Fibroblast of skin of abdomen (primary cell): Measurements from ENCODE around the gene BTBD1.
"Not testable (repeated sequence)": the region's sequence is repeated elsewhere in the genome, so short reads cannot be mapped to it uniquely, and the experiment has no call there.

Experiments
- DNase-seq: peaks from one replicate; pipeline ENCODE4 v3.0.0-alpha.2; 2013

Gene BTBD1

DNA sequence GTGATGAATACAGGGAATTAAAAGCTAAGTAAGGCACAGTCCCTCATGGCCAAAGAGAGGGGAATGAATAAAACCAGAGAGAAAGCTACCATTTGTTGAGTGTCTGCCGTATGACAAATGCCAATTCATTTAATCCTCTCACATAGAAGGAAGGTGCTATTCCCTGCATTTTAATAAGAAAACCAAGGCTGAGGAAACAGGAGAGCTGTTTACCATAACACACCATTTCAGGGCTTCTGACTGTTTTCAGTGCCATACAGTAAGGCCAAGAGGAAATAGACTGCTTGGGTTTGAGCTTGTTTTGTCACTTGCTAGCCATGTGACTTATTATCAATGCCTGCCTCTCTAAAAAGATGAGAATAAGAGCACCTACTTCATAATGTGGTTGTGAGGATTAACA, 10.1 kb downstream of the BTBD1 start:
- no peak for DNase-seq

DNA sequence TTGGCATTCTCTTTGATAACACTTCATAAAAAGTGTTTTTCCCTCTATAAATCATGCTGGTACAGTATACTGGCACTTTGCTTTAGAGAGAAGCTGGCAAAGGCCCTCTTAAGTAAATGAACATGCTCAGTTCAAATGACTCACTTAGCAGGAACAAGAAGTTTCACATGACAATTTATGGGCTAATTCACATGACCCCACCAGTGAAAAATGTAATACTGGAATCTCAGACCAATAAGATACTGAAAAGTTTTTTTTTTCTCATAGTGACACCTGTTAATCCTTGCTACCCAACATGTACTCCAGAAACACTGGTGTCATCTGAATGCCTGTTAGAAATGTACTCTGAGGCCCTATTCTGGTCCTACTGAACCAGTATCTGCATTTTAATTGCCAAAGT, 13.9 kb downstream of the BTBD1 start:
- peak; percentile 32 for DNase-seq

DNA sequence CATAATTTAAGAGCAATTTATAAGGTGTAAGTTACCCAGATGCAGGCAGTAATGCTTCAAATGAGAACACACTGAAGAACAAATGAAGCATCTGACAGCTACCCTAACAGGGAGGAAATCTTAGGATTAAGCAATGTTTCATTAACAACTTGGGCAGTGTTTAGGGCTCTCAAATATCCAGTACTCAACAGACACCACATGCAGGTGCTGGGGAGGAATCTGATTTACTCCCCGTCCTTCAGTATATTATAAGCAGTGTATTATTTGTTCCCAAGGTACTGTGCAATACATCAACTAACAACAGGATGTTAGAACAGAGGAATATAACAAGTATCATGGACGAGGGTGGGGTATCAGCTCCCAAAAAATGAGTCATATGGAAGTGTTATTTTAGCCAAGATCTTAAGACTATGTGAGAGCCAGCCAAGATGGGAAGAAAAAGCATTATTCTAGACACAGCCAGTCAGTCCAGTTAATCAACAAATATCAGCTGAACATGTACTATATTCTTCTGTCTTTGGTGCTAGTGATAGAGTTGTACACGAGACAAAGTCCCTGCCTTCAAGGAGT, 20.4 kb downstream of the BTBD1 start:
- DNase-seq = peak; percentile 21

DNA sequence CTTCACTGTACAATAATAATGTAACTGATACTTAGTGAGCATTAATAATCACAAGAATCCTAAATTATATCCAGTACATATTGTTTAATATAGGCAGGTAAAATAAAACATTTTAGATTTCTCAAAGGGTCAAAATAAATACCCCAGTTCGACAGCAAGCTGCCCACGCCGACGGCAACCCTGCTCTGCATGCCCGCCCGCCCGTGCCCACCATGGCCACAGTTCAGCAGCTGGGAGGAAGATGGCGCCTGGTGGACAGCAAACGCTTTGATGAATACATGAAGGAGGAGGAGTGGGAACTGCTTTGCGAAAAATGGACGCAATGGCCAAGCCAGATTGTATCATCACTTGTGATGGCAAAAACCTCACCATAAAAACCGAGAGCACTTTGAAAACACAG, 22.9 kb downstream of the BTBD1 start:
- no peak for DNase-seq

DNA sequence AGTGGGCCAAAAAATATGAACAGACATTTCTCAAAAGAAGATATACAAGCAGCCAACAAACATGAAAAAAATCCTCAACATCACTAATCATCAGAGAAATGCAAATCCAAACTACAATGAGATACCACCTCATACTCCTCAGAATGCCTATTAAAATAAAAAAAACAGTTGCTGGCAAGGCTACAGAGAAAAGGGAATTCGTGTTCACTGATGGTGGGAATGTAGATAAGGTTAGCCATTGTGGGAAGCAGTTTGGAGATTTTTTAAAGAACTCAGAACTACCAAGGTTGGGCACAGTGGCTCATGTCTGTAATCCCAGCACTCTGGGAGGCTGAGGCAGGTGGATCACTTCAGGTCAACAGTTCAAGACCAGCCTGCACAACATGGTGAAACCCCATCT, 27.8 kb downstream of the BTBD1 start:
- DNase-seq = no peak

DNA sequence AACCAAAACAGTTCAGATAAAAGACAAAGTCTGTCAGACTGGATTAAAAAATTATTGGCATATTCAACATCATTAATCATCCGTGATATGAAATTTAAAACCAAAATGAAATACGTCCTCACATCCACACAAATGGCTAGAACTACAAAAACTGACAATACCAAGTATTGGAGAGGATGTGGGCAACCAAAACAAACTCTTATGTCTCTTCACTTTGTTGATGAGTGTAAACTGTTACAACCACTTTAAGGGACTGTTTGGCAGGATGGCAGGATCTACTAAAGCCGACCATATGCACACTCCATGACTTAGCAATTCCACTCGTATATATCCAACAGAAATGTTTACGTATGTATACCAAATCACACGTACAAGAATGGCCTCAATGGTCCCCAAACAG, 30.8 kb downstream of the BTBD1 start:
- DNase-seq = no peak

DNA sequence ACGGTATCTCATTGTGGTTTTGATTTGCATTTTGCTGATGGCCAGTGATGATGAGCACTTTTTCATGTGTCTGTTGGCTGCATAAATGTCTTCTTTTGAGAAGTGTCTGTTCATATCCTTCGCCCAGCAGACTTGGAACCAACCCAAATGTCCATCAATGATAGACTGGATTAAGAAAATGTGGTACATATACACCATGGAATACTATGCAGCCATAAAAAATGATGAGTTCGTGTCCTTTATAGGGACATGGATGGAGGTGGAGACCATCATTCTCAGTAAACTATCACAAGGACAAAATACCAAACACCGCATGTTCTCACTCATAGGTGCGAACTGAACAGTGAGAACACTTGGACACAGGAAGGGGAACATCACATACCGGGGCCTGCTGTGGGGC, 35.8 kb downstream of the BTBD1 start:
- DNase-seq = not testable (repeated sequence)

DNA sequence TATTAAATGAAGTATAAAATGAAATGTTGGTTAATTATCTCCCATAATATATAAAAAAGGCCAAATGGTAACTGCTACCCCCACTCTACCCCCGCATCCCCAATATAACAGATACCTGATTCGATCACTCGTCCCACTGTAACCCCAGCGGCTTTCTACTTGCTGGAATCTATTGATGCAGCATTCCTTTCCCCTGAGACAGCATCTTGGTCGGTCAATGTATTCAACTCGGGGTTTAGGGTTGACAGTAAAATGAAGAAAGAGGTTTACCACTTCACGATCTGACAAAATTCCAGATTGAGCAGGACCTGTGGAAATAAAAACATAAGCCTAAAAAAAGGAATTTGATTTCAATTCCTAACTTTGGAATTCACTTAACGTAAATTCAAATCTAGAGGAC, 37.0 kb downstream of the BTBD1 start:
- peak; percentile 57 for DNase-seq

DNA sequence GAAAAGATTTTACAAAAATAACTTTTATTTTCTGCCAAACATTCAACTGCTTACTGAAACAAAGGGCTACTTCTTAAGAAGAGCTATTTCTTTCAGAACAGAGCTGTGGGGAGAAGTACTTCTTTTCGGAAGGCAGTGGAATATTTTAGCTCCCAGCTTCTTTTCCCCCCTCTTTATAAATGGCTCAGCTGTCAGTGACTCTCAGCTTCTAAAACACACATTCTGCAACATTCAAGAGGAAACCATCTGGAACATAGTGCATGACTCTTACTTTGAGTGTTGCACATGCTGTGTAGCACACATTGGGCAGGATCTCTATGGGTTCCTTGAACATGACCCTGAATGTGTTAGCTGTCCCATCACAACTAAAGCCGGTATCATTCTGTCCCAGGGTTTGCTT, 48.6 kb downstream of the BTBD1 start:
- no peak for DNase-seq

DNA sequence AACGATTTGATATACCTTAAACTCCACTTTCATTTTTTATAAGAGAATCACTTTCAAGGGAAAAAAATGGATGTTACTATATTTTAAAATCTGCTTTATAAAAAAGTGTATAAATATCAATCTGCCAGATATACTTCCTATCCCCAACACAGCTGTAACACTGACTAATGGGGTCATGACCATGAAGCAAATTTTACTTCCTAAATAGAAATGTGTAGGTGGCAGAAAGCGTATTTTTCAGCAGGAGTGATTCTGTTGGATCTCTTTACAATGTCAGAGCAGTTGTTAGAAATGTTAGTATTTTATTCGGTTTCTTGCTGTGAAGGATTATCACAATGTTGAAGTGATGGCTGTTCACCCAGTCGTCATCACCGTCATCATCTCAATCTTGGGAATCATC, 50.1 kb downstream of the BTBD1 start:
- DNase-seq = no peak

DNA sequence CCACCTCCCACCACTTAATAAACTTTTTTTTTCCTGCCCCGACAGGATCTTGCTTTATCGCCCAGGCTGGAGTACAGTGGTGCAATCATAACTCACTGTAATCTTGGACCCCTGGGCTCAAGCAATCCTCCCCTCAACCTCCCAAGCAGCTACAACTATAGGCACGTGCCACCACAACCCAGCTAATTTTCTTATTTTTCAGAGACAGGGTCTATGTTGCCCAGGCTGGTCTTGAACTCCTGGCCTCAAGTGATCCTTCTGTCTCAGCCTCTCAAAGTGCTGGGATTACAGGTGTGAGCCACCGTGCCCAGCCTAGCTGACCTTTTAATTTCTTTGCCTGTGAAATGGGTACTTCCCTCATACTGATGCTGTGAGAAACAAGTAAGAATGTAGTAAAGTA, 51.7 kb downstream of the BTBD1 start:
- DNase-seq = no peak

DNA sequence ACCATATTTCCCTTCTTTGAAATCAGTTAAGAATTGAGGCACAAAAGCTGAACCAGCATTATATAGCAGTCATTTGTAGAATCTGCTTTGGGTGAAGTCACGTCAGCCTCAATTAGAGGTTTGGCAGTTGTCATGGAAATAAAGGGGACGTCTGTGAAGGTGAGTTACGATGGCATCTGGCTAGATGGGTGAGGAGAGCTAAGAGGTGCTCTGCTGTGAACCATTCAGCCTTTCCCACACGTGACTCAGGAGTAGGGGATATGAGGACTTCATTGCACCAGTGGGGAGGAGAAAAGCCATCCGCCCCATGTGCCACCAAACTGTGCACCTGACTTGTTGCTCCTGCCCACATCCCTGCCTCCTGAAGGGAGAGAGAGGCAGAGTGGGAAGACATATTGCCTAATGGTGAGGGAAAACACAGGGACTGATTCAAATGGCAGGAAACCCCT, 52.8 kb downstream of the BTBD1 start:
- no peak for DNase-seq

DNA sequence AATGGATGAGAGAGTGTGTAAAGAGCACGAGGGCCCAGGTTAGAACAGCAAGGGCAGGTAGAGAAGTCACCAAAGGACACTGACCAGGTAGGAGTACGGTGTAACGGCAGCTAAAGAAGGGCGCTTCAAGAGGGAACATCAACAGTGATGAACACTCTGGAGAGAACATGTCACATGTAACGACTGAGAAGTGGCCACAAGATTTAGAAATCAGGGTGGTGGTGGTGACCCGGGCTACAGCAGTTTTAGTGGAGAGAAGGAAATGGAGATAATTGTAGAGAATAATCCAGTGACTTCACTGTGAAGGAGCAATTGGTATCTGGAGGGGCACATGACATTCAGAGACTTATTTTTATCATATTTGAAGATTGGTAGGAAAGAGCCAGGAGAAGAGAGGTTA, 54.4 kb downstream of the BTBD1 start:
- no peak for DNase-seq

DNA sequence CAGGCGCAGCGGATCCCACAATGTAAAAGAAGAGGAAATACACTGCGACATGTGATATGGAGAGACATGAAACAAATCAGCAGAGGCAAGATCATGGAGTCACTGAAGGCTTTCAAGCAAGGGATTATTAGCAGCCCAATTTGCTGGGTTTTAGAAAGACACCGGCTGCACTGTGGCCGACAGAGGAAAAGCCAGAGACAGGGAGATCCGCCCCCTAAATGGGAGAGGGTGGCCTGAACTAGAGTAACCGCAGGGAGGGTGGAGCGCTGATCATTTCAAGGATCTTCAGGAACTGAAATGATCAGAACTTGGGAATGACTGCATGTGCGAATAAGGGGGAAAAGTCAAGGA, 55.0 kb downstream of the BTBD1 start:
- peak; percentile 30 for DNase-seq

DNA sequence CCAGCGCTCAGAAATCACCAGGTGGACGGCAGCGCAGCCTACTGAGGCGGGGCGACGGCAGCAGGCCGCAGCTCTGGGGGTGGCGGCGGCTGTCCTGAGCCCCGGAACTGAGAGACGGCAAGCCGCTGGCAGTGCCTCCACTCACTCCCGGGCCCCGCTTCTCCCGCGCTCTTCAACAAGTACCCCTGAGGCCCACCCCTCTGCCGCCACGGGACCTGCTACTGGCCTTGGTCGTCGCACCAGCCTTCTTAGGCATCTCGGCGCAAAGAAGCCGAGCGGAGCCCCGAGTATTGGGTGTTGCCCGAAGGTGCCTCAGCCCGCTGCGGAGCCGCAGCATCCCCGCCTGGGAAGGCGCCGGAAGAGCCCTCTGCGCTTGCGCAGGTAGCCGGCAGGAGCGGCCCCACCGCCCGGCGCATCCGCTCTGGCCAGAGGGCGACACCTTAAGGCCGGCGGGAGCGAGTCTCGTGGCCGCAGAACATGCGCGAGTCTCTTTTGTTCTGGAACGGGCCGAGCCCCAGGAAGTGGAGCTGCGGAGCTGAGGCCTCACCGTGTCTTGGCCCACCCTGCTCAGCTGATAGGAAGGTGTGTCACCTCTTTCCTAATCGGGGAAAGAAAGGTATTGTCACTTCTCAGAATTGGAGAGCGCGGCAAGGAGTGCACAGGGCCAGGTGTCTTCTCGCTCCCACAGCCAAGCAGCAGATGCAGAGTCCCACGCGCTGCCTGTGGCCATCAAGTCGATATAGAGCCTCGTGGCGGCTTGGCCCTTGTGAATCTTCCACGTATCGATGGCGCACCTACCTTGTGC, 55.6 kb downstream of the BTBD1 start, which contains the start of gene C15orf40:
Gene C15orf40, minus strand, starts transcription at position 369 of the 805 bp plus-strand sequence. Its CDS starts 32 bp downstream, at position 337.
- DNase-seq = peak; percentile 90

DNA sequence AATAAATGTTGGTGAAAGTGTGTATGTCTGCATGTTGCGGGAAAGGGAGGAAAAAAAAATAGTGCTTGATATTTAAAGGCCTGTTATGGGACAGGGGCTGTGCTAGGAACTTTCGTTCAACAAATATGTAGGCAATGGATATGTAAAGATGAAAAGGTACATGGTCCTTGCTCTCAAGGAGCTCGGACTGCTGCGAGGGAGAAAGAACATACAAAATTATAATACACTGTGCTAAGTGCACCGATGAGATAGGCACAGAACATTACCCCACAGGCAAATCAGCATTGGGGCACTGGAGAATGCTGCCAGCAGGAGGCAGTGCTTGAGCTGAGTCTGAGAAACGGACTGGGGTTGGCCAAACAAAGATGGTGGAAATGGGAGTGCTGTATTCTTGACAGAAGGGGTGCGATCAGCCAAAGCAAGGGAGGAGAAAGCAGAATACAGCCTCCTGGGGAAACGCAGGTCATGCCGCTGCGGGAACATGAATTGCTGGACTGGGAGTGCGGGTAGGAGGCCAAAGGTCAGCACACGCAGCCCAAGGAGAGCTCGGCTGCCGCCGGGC, 56.3 kb downstream of the BTBD1 start:
- peak; percentile 69 for DNase-seq

DNA sequence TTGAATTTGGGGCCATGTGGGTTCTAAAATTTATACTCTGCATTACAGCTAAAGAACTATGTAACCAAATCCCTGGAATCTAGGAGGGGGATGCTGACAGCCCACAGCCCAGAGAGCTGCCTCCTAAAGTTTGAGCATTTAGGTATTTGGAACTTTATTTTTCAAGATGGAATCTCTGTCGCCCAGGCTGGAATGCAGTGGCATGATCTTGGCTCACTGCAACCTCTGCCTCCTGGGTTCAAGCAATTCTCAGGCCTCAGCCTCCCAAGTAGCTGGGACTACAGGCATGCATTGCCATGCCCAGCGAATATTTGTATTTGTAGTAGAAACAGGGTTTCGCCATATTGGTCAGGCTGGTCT, 66.4 kb downstream of the BTBD1 start:
- not testable (repeated sequence) for DNase-seq

DNA sequence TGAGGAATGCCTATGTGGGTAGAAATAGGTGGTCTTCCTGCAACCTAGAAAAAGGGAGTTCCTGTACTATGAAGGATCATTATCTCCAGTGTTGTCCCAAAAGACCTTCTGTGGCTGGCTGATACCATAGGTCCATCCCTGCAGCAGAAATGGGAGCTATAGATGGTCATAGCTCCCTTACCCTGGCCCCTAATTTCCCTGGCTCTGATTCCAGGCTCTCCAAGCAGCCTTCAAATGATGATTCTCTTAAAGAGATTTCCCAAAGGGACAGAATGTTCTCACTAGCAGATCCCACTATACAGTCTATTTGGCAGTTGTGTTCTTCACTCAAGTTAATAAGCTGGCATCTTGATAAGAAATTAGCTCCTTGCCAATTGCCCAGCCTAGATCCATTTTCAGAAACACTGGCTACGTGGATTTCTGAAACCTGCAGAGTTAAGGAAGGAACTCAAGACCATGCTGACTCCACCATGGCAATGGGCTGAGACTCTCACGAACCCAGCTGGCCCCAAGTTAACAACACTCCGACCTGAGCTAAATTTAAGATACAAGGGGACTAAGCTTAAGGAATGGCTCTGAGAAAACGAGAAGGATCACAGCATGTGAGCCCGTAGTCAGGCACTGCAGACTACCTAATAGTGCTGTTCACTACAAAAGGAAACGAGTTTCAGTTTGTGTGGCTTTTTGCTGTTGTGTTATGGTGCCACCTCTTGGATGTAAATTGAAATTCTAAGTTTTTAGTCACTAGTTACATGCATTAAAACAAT, 67.0 kb downstream of the BTBD1 start:
- peak; percentile 56 for DNase-seq

DNA sequence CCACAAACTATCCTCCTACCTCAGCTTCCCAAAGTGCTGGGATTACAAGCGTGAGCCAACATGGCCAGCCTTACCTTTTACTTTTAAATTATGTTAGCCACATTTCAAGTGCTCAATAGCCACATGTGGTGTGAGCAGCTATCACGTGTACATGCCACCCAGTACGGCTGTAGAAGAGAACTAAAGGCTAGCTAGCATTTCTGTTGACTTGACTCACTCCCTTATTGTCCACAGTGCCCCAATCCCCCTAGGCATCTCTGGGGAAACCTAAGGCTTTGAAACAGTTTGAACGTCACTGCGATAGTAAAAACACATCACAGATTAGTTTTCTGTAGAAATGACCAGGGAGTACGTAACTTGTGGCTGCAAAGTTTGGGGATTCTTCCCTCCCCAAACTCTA, 67.6 kb downstream of the BTBD1 start:
- DNase-seq = no peak

DNA sequence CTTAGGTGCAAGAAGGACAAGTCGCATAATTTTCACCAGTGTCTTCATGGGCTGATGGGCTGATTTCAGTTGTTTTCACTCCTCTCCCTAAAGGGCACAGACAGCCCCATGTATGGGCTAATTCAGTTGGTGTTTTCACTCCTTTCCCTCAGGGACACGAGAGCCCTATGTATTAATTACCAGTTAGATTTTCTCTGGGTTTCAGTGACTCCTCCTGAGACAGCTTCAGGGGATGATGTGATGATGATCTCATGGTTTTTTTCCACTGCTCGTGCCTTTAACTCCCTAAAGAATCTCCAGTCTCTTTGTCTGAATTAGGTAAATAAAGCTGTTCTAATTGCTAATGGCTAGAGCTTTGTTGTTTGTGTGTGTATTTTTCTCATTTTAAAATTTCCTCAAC, 71.1 kb downstream of the BTBD1 start:
- DNase-seq = no peak

DNA sequence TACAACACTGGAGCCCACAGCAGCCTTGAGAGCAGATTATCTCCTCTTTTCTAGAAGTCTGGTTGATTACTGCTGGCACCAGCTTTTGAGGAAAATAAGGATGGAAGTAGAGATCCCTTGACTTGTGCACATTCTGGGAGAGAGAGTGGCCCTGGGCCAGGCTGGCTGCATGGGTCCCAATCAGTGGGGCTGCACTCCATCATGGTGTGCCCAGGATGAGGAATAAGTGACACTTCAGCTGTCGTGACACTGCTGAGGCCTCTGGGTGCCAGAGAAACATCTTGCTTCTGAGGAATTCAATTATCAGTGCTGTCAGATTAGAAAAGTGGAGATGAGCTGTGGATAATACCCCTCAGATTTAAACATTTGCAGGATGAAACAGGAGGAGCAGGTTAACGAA, 72.0 kb downstream of the BTBD1 start:
- no peak for DNase-seq

DNA sequence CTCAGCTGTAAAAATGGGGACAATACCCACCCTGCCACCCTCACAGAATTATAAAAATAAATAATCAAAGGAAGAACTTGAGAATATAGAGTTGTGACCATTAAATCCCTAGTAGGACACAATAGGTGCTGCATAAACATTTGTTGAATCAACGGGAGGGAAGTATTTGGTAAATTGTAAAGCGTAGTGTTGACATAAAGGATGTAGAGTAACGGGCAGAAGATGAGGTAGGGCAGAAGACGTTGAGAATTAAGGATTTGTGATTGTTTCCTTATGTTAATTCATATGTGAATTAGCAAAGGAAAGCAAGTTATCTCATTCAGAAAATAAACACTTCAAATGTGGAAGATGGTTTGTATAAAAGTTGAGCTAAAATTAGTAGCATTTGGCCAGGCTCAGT, 73.9 kb downstream of the BTBD1 start:
- no peak for DNase-seq

DNA sequence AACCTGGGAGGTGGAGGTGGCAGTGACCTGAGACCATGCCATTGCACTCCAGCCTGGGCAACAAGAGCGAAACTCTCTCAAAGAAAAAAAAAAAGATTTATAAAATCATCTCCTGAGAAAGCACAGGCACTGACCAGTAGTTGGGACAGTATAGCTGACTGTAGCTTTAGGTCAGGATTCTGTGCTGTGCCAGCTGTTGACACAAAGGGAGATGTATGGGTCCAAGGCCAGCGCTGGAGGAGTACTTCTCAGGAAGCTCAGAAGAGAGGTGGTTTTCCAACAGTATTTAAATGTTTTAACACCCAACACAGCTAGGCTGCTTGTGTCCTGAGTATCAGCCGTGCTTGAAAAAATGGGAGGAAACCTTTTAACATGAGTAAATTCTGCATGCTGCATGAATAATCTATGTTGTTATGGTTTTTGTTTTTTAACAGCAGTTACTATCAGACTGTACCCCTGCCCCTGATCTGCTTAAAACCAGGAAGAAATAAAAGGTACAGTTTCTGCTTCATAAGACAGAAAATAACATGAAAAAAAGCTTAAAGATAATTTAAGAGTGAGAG, 74.5 kb downstream of the BTBD1 start:
- no peak for DNase-seq
